Measurements from ENCODE around the gene OR5M10.

DNA sequence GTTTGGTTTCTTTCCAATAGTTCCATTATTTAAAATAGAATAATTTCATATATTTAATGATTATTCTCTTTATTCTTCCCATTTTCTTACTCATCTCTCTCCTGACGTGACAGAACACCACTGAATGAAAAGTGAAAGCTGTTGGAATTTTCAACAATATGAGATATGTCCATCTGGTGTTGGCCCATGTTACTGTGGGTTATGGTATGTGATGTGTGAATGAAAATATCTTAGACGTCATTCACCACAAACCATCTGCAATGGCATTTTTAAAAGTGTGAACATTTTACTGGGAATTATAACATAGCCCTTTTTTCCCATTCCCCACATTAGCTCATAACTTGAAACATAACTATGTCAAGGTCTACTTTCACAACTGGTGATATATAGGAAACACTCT lies 48.4 kb upstream of the OR5M10 start:
- TF ChIP-seq, protein P1, sequence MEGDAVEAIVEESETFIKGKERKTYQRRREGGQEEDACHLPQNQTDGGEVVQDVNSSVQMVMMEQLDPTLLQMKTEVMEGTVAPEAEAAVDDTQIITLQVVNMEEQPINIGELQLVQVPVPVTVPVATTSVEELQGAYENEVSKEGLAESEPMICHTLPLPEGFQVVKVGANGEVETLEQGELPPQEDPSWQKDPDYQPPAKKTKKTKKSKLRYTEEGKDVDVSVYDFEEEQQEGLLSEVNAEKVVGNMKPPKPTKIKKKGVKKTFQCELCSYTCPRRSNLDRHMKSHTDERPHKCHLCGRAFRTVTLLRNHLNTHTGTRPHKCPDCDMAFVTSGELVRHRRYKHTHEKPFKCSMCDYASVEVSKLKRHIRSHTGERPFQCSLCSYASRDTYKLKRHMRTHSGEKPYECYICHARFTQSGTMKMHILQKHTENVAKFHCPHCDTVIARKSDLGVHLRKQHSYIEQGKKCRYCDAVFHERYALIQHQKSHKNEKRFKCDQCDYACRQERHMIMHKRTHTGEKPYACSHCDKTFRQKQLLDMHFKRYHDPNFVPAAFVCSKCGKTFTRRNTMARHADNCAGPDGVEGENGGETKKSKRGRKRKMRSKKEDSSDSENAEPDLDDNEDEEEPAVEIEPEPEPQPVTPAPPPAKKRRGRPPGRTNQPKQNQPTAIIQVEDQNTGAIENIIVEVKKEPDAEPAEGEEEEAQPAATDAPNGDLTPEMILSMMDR (conservative IDR thresholded peaks at IDR 0.05) = no peak
- TF ChIP-seq ZFX (IDR thresholded peaks at IDR 0.05) = no peak

Measured in C4-2B (cell line).